RCC 7860 (cell line): ENCODE results near the gene PLEKHG5.

Source experiments
- DNase-seq: peaks from one replicate; pipeline ENCODE4 v3.0.0-alpha.2; 2015; ENCODE audit warnings: low spot score
- FAIRE-seq: peaks from 2 replicates; lab custom pipeline; 2012; peaks lifted over from hg19 to GRCh38; lab: Jason Lieb, UNC

The PLEKHG5 gene

DNA sequence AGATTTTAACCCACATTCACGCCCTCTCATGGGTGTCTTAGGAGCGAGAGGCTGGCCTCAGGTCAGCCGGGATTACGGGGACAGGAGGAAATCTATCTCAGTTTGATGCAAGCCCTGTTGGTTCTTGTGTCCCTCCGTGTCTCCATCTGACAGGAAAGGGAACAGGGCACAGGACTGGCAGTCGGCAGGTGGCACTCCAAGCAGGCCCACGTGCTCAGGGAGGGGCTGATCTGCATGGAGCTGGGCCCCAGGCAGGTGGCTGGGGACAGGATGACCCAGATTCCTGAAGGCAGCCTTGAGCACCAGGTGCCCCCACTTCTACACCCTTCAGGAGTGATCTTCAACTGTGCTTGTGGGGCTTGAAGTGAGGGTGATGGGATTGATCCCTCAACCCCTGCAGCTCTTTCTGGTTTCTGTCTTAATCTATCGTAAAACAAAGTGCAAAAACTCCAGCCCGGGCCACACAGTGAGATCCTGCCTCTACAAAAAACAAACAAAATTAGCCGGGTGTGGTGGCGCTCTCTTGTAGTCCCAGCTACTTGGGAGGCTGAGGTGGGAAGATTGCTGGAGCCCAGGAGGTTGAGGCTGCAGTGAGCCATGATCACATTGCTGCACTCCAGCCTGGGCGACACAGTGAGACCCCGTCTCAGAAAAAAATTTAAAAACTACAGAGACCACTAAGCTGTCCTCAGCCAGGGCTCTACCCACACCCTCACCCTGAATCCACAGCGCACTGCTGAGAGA, 8.3 kb downstream of the PLEKHG5 start:
- no peak for FAIRE-seq
- no peak for DNase-seq

DNA sequence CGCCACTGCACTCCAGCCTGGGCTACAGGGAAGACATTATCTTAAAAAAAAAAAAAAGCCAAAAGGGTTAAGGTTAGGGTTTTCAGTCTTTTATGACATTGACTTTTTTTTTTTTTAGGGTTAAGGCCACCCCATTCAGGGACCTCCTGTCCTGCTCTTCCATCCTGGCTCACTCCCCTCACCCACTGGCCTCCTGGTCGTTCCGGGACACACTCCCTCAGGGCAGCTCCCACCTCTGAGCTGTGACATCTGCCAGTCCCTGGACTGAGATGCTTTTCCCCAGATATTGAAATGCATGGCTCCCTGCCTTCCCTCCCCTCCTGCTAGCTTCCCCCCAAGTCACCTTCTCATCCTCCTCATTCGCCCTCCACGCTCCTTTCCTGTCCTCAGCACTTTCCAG, 9.6 kb downstream of the PLEKHG5 start:
- DNase-seq, result no peak

DNA sequence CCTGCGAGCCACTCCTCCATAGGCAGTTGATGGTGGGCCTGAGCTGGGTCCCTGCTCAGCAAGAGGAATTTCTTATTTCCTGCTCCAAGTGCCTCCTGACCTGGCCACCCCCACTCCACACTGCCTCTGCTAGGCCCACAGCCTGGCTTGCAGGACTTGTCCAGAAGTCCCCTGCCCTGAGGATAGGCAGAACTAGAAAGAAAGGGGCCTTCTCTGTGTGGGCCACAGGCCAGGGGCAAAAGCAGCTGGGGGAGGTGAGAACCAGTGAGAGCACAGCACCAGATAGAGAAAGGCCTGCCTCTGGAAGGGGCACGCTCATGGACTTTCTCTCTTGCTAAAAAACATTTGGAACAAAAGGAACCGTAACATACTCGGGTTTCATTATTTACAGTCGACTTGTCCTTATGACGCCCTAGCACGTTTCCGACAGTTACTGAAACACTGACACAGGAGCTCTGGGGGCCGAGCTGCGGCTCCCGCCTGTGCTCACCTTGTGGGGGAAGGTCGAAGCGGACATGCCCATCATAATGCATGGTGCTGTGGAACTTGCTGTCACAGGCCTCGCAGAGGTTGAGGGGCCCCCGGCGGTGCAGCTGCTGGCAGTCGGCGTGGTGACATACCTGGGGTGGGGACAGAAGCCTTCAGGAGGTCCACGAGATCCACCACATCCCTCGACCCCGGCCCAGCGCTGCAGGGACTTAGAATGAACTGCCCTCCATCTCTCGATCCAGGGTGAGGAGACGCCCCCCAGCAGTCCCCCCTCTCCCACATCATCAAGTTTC, 14.2 kb downstream of the PLEKHG5 start:
- DNase-seq, result no peak
- no peak for FAIRE-seq

More for the DNA sequence above, 9.6 kb downstream of the PLEKHG5 start:
- FAIRE-seq, result no peak

DNA sequence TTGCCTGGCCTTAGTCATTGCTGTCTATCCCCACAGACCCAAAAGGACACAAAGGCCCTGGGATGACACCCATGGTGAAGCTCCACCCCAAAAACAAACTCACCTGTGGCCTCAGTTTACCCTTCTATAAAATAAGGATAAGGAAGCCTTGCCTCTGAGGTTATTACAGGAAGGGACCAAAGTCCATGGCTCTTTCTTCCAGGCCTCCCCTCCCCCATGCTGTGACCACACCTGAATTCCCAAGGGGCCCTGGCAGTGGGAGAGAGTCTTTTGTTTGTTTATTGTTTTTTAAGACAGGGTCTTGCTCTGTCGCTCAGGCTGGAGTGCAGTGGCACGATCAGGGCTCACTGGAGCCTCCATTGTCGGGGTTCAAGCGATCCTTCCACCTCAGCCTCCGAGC, 15.0 kb downstream of the PLEKHG5 start:
- DNase-seq (no peak), FAIRE-seq (no peak)

DNA sequence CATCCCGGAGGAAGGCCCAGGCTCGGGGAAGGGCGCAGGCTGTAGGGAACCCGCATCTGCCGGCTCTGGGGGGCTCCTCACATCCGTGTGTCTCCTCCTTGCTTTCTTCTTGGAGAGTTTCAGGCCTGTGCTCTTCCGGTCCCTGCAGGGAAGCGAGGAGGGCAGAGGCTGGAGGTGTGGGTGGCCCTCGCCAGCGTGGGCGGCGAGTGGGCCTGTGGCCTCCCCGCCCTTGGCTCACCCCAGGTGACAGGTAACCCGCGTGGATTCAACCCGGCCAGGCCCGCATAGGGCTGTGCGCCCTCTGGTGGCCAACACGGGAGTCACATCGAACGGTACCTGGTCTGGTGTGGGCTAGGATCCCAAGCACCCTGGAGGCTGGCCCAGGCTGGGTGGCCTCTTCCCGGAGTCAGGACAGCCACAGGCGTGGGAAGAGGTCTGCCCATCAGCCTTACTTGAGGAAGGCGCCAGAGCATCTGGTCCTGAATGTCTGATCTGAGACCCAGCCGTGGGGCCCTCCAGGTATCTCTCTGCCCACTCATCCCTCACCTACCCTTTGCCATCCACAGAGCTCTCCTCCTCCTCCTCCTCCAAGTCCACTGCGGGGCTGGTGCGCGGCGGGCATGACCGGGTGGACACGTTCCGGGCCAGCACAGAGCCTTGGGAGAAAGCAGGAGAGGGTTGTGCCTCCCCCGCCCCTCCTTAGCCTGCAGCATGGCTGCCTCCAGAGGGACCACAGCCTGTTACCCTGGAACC, 15.9 kb downstream of the PLEKHG5 start:
- FAIRE-seq, result no peak
- DNase-seq, result peak; percentile 30

DNA sequence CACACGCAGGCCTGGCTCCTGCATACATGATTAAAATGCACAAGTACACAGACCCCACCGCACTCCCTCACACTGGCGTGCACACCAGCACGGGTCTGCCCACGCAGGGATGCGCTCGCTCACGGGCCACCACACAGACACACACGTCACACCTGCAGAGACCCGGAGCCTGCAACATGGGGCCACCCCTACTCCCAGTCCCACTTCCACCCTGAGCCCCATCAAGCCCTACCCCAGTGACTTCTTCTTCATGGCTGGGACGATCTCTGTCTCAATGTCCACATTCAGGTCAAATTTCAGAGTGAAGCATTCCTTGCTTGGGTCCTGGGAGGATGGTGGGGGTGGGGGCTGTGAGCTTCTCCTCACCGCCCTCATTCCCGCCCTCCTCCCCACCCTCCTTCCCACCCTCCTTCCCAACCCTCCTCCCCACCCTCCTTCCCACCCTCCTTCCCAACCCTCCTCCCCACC, 16.6 kb downstream of the PLEKHG5 start:
- DNase-seq, result no peak
- FAIRE-seq, result no peak

DNA sequence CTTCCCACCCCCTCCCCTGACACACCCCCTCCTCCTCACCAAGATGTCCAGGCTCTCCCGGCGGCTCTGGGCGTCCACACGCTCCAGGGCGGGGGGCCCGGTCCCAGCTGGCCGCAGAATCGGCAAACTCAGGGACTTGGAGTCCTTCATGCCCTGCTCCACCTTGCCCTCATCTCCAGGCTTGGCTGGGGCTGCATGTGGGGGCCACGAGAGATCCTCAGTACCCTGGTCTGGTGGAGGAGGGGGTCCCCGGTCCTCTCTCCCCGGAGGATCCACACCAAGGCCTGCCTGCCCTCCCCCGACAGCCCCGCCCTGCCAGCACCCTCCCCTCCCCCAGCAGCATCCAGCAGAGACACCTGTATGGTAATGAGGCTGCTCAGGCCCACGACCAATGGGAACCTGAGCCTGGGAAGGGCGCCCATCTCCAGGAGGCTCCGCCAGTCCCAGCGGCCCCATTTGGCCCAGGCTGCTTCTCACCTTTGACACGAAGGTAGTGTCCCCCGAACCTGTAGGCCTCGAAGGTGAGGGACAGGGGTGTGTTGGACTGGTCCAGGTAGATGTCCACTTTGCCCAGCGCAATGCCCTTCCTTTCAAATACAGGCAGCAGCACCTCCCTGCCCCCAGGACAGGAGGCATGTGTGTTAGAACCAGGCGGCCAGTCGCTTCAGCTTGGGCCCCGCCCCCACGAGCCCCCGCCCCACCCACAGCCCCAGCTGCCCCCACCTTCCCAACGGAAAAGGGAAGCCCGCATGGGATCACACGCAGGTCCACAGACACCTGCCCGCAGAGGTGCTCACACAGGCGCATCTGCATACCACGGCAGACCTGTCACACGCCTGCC, 17.3 kb downstream of the PLEKHG5 start:
- DNase-seq (no peak), FAIRE-seq (no peak)

DNA sequence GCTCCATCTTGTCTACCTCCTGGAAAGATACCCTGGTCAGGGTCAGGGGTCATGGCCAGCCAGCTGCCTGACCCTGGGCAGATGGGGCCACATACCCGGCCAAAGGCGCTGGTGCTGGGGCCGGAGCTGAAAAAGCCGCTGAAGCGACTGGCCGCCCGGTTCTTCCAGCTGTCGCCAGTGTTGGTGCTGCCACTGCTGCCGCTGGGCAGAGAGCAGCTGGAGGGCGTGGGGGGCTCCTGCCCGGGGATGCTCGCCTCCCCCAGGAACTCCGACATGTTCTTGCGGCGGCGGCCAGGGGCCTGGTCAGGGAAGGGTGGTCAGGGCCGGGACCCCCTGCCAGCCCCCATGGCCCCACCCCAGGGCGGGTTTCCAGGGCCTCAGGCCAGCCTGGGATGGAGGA, 18.3 kb downstream of the PLEKHG5 start:
- DNase-seq (no peak), FAIRE-seq (no peak)

DNA sequence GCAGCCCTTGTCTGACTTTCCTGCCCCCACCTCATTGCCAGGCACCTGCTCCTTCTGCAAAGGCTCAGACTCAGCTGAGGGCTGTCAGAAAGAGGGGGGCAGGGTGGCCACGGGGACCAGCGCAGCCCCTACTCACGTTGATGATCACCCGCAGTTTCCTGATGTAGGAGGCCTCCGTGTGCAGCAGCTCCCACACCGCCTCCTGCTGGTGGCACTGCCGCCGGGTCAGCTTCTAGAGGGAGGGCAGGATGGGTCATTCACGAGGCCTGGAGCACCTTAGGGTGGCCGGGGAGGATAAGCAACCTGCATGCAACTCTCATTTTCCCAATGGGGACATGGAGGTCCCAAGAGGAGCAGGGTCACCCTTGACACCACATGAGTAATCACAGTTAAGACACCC, 19.1 kb downstream of the PLEKHG5 start:
- no peak for DNase-seq

DNA sequence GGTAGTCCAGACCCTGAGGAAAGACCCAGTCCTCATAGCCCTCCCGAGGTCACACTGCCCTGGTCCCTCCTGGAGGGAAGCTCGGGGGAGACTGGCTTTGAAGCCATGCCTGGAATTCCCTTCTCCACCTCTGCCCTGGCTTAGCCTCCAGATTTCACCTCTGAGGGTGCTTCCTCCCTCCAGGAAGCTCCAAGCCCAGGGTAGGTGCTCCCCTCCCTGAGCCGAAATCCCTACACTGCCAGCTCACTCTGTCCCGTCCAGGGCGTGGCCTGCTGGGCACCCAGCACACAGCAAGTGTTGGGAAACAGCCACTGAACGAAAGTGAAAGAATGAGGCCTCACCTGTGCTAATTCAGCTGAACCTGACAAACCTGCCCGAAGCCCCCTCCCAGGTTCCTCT, 19.5 kb downstream of the PLEKHG5 start:
- no peak for DNase-seq
- FAIRE-seq, result no peak

More for the DNA sequence above, 19.1 kb downstream of the PLEKHG5 start:
- FAIRE-seq, result no peak

DNA sequence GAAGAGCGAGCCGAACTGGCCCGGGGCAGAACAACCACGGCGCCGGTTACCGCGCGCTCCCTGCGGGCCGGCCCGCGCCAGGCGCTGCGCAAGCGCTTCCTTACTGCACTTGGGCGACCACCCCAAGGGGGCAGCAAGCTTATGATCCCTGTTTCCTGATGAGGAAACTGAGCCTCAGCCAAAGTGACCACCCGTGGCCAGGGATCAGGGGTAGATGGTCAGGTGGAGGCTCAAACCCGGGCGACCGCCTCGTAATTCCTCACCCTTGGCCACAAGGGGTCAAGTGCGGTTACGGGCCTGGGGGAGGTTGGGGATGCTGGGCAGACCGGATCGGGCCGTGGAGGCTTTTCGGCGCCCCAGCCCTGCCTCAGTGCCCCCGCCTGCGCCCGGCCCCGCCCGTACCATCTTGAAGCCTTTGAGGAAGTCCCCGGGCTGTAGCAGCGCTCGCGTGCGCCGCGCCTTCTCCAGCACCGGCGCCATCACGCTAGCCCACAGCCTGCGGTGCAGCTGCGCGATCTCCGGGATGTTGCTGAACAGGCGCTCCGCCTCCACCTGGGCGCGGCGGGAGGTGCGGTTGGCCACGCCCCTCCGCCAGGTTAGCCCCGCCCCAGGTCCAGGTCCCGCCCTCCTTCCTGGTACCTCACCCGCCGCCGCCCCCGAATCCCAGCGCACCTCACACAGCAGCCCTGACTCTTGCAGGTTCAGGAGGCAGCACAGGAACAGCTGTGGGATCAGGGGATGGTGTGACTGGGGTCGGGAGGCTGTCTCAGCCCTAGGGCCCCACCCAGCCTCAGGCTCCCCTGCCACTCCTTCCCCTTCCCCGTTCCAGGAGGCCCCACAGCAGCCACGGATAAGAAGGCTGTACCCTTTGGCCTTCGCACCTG, 20.1 kb downstream of the PLEKHG5 start:
- DNase-seq, result no peak
- FAIRE-seq, result no peak

DNA sequence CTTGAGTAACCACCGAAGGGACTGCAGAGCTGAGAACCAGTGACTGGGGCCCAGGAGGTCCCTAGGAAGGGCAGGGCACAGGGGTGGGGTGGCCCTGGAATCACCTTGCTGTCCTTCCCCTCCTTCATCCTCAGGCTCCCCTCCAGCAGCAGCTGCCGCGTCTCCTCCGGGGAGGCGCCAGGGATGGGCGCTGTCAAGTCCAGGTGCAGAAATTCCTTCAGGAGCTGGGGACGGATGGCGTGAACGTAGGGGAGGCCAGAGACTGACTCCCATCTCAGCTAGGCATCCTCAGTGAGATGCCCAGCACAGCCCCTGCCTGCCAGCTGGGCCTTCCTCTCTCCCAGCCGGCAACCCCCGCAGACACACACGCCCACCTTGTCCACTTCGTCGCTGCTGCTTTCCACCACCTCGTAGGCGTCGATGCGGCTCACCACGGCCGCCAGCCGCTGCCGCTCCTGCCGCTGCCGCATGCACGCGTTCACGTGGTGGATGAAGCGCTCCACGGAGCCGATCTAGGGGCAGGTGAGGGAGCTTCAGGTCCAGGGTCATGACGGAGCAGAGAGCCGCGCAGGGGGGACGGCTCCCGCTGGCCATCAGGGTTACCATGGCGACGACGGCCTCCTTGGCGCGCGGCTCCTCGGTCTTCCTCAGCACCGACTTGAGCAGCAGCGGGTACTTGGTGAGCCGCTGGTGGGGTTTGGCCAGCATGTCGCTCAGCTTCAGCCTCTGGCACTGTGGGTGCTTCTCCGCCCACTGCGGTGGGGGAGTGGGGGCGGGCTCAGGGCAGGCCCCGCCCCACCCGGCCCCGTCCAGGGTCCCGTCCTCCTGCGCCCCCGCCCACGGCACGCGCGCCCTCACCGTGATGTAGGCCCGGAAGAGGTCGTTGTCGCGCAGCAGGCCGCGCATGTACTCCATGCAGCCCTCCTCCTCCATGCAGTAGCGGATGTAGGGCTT, 21.1 kb downstream of the PLEKHG5 start:
- FAIRE-seq, result no peak

DNA sequence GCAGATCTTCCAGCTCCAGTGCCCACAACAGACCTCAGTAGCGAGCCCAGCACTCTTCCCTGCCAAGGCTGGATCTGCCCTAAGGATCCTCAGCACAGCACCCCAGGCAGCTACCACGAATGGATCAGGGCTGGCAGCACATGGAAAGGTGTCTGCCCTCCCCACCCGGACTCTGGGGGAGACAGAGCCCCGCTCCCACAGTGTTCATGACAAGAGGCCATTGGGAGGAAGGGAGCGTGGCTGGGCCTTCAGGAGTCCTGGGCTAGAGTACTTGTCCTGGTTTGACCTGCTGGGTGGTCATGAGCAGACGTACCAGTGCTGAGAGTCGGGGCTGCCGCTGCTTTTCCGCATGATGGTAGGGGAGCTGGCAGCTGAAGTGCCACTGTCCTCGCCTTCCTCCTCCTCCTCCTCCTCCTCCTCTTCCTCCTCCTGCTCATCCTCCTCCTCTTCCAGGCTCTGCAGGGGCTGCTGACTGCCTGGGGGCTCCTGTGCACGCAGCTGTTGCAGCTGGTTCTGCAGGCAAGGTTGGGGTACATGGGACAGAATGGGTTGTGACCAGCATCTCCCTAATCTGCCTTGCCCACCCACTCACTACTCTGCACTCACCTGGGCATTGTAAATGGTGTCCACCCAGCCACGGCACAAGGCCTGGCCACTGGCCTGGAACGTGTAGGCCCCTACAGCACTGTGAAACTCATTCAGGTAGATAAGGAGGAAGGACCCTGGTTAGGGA, 22.6 kb downstream of the PLEKHG5 start:
- DNase-seq (no peak), FAIRE-seq (no peak)

More for the DNA sequence above, 21.1 kb downstream of the PLEKHG5 start:
- DNase-seq, result no peak

DNA sequence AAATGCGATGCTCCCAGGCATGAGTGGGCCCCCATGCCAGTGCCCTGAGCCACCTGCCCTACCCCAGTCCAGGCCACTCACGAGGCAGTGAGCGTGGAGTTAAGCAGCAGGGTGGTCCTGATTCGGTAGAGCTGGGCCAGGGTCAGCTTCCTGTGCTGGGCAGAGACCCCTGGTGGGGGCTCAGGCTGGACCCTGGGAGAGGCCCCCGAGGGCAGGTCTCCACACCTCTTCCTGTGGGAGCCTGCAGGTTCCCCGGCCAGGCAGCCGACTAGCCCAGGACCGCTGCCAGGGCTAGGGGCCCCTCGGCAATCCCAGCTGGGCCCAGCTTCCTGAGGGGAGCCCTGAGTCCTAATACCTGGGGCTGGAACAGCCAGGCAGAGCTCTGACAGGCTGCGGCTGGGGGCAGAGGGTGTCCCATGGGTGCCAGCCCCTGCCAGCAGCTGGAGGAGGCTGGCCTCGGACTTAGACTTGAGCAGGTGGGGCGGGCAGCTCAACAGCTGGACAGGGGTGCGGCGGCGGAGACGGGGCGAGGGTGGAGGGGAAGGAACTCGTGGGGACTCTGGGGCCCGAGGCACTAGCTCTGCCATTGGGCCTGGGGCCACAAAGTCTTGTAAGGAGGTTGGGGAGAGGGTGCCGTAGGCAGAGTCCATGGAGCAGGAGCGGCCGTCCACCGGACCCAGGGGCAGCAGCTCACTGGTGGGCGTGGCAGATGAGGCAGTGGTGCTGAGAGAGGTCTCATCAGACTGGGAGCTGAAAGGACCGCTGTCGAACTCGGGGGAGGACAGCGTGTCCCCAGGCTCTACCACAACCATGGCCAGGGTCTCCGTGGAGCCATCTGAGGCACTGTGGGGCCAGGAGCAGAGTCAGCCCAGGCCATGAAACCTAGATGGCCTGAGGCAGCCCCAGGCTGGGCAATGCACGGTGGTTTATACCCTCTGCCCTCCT, 23.5 kb downstream of the PLEKHG5 start:
- no peak for FAIRE-seq
- no peak for DNase-seq

DNA sequence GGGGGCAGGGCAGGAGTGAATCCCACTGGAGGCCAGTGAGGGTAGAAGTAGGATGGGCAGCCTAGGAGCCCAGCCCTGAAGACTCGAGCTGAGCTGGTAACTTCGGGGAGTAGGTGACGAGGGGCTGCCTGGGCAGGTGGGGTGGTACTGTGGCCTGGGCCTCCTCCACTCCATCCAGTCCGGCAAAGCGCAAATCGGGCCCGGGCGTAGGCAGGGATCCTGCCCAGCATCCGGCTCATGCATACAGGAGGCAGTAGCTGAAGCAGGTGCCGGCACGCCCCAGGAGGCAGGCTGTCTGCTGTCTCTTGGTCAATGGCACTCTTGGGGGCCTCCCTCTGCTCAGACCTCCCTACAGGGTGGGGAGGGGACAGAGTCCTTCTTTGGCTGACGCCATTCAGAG, 24.2 kb downstream of the PLEKHG5 start:
- FAIRE-seq, result no peak

DNA sequence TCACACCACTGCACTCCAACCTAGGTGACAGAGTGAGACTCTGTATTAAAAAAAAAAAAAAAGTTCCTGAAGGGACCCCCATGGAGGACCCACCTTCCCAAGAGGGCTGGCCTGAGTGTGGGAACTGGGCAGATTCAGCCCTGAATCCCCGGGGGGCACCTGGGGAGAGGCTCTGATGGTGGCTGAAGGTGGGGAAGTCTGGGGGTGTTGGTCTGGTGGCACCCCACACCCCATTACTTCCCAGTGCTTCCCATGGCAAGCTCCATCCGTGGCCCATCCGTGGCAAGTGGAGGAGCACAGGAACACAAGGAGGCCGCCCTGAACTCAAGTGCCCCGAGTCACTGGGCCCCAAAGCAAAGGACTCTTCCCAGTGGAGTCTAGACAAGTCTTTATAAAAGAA, 24.7 kb downstream of the PLEKHG5 start:
- FAIRE-seq (no peak), DNase-seq (no peak)

More for the DNA sequence above, 24.2 kb downstream of the PLEKHG5 start:
- no peak for DNase-seq

DNA sequence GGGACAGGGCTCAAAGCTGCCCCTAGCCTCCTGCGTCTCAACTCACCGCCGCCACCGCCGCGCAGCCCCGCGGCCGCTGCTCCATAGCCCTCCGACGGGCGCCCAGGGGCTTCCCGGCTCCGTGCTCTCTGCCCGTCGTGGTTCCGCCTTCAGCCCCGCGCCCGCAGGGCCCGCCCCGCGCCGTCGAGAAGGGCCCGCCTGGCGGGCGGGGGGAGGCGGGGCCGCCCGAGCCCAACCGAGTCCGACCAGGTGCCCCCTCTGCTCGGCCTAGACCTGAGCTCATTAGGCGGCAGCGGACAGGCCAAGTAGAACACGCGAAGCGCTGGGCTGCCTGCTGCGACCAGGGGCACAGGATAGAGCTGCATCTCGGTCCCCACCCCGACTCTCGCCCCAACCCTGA, 25.4 kb downstream of the PLEKHG5 start, which contains the start of gene TNFRSF25:
TNFRSF25 (minus strand) TSS at position 151 of the 400 bp plus-strand sequence; CDS start at position 85, 66 bp downstream.
- FAIRE-seq (no peak), DNase-seq (no peak)
